GM11168 (cell line): ENCODE results near the gene IL12RB1.

Experiments used
- in situ Hi-C: fragments of 300-500 bp; cut with MboI; formaldehyde crosslinking; loops from one replicate; pipeline ENCODE4 v1.12.0; 2022; ENCODE audit warnings: low sequenced_read_pairs; ENCODE audit not compliant: unreplicated experiment

Gene IL12RB1

GRCh38 chr19:18086590-18087138, at the start of gene IL12RB1:
Gene IL12RB1 (minus strand): TSS chr19:18086934. CDS start chr19:18086823, 111 bp downstream.
- in situ Hi-C loops, result no loop called here

GRCh38 chr19:18135712-18136584, 49.2 kb upstream of the IL12RB1 start:
- in situ Hi-C loops, result no loop called here

GRCh38 chr19:18131841-18132596, 45.3 kb upstream of the IL12RB1 start:
- in situ Hi-C loops, result no loop called here

GRCh38 chr19:18130523-18131242, 43.9 kb upstream of the IL12RB1 start:
- in situ Hi-C loops, result no loop called here

- in situ Hi-C loops, result no loop called here
These were observed 42.1 kb upstream of the IL12RB1 start for GRCh38 chr19:18128805-18129204.

- in situ Hi-C loops, result no loop called here
These were observed 41.3 kb upstream of the IL12RB1 start for GRCh38 chr19:18128044-18128443.

GRCh38 chr19:18126097-18126496, 39.4 kb upstream of the IL12RB1 start:
- in situ Hi-C loops, result no loop called here

GRCh38 chr19:18123819-18124218, 37.1 kb upstream of the IL12RB1 start:
- in situ Hi-C loops, result no loop called here

GRCh38 chr19:18122860-18123795, 36.4 kb upstream of the IL12RB1 start:
- in situ Hi-C loops, result no loop called here

- in situ Hi-C loops, result no loop called here
These were observed 35.7 kb upstream of the IL12RB1 start for GRCh38 chr19:18122424-18122823.

- in situ Hi-C loops, result no loop called here
These were observed 34.4 kb upstream of the IL12RB1 start for GRCh38 chr19:18121166-18121565.

GRCh38 chr19:18120127-18120526, 33.4 kb upstream of the IL12RB1 start:
- in situ Hi-C loops, result no loop called here

GRCh38 chr19:18119717-18120105, 33.0 kb upstream of the IL12RB1 start:
- in situ Hi-C loops, result no loop called here

GRCh38 chr19:18119013-18119716, 32.4 kb upstream of the IL12RB1 start:
- in situ Hi-C loops, result no loop called here

GRCh38 chr19:18118420-18119012, 31.8 kb upstream of the IL12RB1 start:
- in situ Hi-C loops, result no loop called here

GRCh38 chr19:18117692-18118378, 31.1 kb upstream of the IL12RB1 start:
- in situ Hi-C loops, result no loop called here

GRCh38 chr19:18117364-18117691, 30.6 kb upstream of the IL12RB1 start:
- in situ Hi-C loops, result no loop called here

GRCh38 chr19:18114483-18114882, 27.7 kb upstream of the IL12RB1 start:
- in situ Hi-C loops, result no loop called here
